ENCODE measurements around the gene COL5A1. TPM values are rescaled to one million over a fixed set of nuclear protein-coding genes. Genes with fewer than 3 reads are reported as not detected.

The COL5A1 gene
- total RNA-seq, 2 experiments from 2014 or later = 0.09 to 0.16 TPM

- Mint-ChIP-seq H3K27ac (no peak overlapping the region), H3K27me3 (peaks cover 2% of the 10 kb centered on the region), H3K36me3 (no peaks in the 10 kb centered on the region), H3K4me3 (no peak overlapping the region), H3K4me1 (no peaks in the 10 kb centered on the region), H3K9me3 (ENCODE audit: low read depth) (no peaks in the 10 kb centered on the region)
- no peak for ATAC-seq
- peak; percentile 25 for DNase-seq
- CTCF ChIA-PET = interaction anchor here (0.9 to 1.0 kb wide), 2 partner anchors 30 to 287 kb away, joined by 3 read pairs; no protein-coding TSS in a partner anchor
Measured at GRCh38 chr9:134888603-134889190, 247.1 kb downstream of the COL5A1 start.

GRCh38 chr9:134889386-134890154, 248.0 kb downstream of the COL5A1 start:
- H3K4me1 Mint-ChIP-seq = no peaks in the 10 kb centered on the region
- H3K27ac Mint-ChIP-seq = no peak overlapping the region
- no peak for ATAC-seq
- H3K4me3 Mint-ChIP-seq = no peak overlapping the region
- H3K36me3 Mint-ChIP-seq = no peaks in the 10 kb centered on the region
- no peaks in the 10 kb centered on the region for H3K9me3 Mint-ChIP-seq (ENCODE audit: low read depth)
- peak; percentile 18 for DNase-seq
- CTCF ChIA-PET = no interaction called here
- peaks cover 2% of the 10 kb centered on the region for H3K27me3 Mint-ChIP-seq

GRCh38 chr9:134890155-134890495, 248.5 kb downstream of the COL5A1 start:
- Mint-ChIP-seq H3K4me1 (no peaks in the 10 kb centered on the region), H3K4me3 (no peak overlapping the region), H3K9me3 (ENCODE audit: low read depth) (no peaks in the 10 kb centered on the region), H3K27ac (no peak overlapping the region), H3K36me3 (no peaks in the 10 kb centered on the region), H3K27me3 (peaks cover 2% of the 10 kb centered on the region)
- CTCF ChIA-PET = no interaction called here
- DNase-seq (no peak), ATAC-seq (no peak)

- H3K4me3 Mint-ChIP-seq = no peak overlapping the region
- H3K9me3 Mint-ChIP-seq (ENCODE audit: low read depth) = no peaks in the 10 kb centered on the region
- no peaks in the 10 kb centered on the region for H3K4me1 Mint-ChIP-seq
- H3K27ac Mint-ChIP-seq = no peak overlapping the region
- no peaks in the 10 kb centered on the region for H3K36me3 Mint-ChIP-seq
- H3K27me3 Mint-ChIP-seq = peaks cover 2% of the 10 kb centered on the region
- CTCF ChIA-PET = no interaction called here
- ATAC-seq (no peak), DNase-seq (peak; percentile 22)
Measured at GRCh38 chr9:134891053-134891452, 249.4 kb downstream of the COL5A1 start.

GRCh38 chr9:134891713-134892112, 250.1 kb downstream of the COL5A1 start:
- no peaks in the 10 kb centered on the region for H3K4me1 Mint-ChIP-seq
- peaks cover 2% of the 10 kb centered on the region for H3K27me3 Mint-ChIP-seq
- no peak overlapping the region for H3K27ac Mint-ChIP-seq
- no peak for ATAC-seq
- CTCF ChIA-PET = no interaction called here
- no peak overlapping the region for H3K4me3 Mint-ChIP-seq
- peak; percentile 33 for DNase-seq
- no peaks in the 10 kb centered on the region for H3K9me3 Mint-ChIP-seq (ENCODE audit: low read depth)
- H3K36me3 Mint-ChIP-seq = no peaks in the 10 kb centered on the region

GRCh38 chr9:134892221-134892620, 250.6 kb downstream of the COL5A1 start:
- H3K4me1 Mint-ChIP-seq = no peaks in the 10 kb centered on the region
- ATAC-seq = no peak
- H3K27me3 Mint-ChIP-seq = peaks cover 2% of the 10 kb centered on the region
- no peaks in the 10 kb centered on the region for H3K36me3 Mint-ChIP-seq
- DNase-seq = no peak
- H3K4me3 Mint-ChIP-seq = no peak overlapping the region
- no peaks in the 10 kb centered on the region for H3K9me3 Mint-ChIP-seq (ENCODE audit: low read depth)
- no peak overlapping the region for H3K27ac Mint-ChIP-seq
- CTCF ChIA-PET = no interaction called here

- DNase-seq (peak; percentile 25), ATAC-seq (no peak)
- no peak overlapping the region for H3K27ac Mint-ChIP-seq
- no peaks in the 10 kb centered on the region for H3K4me1 Mint-ChIP-seq
- H3K4me3 Mint-ChIP-seq = no peak overlapping the region
- CTCF ChIA-PET = no interaction called here
- no peaks in the 10 kb centered on the region for H3K36me3 Mint-ChIP-seq
- no peaks in the 10 kb centered on the region for H3K27me3 Mint-ChIP-seq
- H3K9me3 Mint-ChIP-seq (ENCODE audit: low read depth) = no peaks in the 10 kb centered on the region
Measured at GRCh38 chr9:134892820-134893420, 251.3 kb downstream of the COL5A1 start.

Small RNA genes lying within 50 kb of the gene (microRNA-seq; reads per million reads assigned to microRNA genes)
- gene MIR3689A (not detected), gene MIR3689B (not detected), gene MIR3689C (not detected), gene MIR3689D1 (not detected), gene MIR3689D2 (not detected), gene MIR3689E (not detected), gene MIR3689F (not detected)

Other genes with a start within 250 kb of the COL5A1 start
- not detected for gene FCN2, start 239.0 kb downstream of the COL5A1 start, total RNA-seq